HG02870 (cell line): Measurements from ENCODE around the gene EHD1.

Experiments
- ATAC-seq: cut with Tn5 transposase; IDR thresholded peaks from one replicate; pipeline ENCODE4 v1.9.1; 2021; ENCODE audit warnings: mild to moderate bottlenecking, moderate library complexity; ENCODE audit not compliant: unreplicated experiment

EHD1 gene

GRCh38 chr11:64878494-64879243, at the start of gene EHD1:
TSS of gene EHD1 (minus strand) at chr11:64878621. CDS start at chr11:64878464, 157 bp downstream.
- peak; percentile 52 for ATAC-seq

- no peak for ATAC-seq
Observed at GRCh38 chr11:64926689-64927088, 48.3 kb upstream of the EHD1 start.

- no peak for ATAC-seq
Observed at GRCh38 chr11:64925536-64926436, 47.4 kb upstream of the EHD1 start.

GRCh38 chr11:64924910-64925284, 46.5 kb upstream of the EHD1 start:
- no peak for ATAC-seq

GRCh38 chr11:64923944-64924909, 45.8 kb upstream of the EHD1 start, which contains the start of gene PPP2R5B:
TSS of gene PPP2R5B (plus strand) at chr11:64924689. CDS start at chr11:64925735, 1,046 bp downstream.
- peak; percentile 88 for ATAC-seq

GRCh38 chr11:64923151-64923661, 44.8 kb upstream of the EHD1 start:
- ATAC-seq: no peak

- no peak for ATAC-seq
Observed at GRCh38 chr11:64921384-64921783, 43.0 kb upstream of the EHD1 start.

GRCh38 chr11:64920124-64920523, 41.7 kb upstream of the EHD1 start:
- no peak for ATAC-seq

- ATAC-seq: no peak
Observed at GRCh38 chr11:64919627-64920026, 41.2 kb upstream of the EHD1 start.

GRCh38 chr11:64918017-64918416, 39.6 kb upstream of the EHD1 start:
- no peak for ATAC-seq

GRCh38 chr11:64917663-64917995, 39.2 kb upstream of the EHD1 start:
- no peak for ATAC-seq

- ATAC-seq: peak; percentile 95
Observed at GRCh38 chr11:64916775-64917662, 38.6 kb upstream of the EHD1 start, which contains the start of gene ATG2A. TSS of gene ATG2A (minus strand) at chr11:64917209. CDS start at chr11:64917135, 74 bp downstream.

- no peak for ATAC-seq
Observed at GRCh38 chr11:64916040-64916774, 37.8 kb upstream of the EHD1 start.

- no peak for ATAC-seq
Observed at GRCh38 chr11:64915376-64915887, 37.0 kb upstream of the EHD1 start.

GRCh38 chr11:64914123-64914522, 35.7 kb upstream of the EHD1 start:
- ATAC-seq: no peak

- ATAC-seq: no peak
Observed at GRCh38 chr11:64913171-64913727, 34.8 kb upstream of the EHD1 start.

GRCh38 chr11:64911689-64912088, 33.3 kb upstream of the EHD1 start:
- no peak for ATAC-seq

- ATAC-seq: no peak
Observed at GRCh38 chr11:64911142-64911541, 32.7 kb upstream of the EHD1 start.
